ENCODE data around the gene SCLY.

DNA sequence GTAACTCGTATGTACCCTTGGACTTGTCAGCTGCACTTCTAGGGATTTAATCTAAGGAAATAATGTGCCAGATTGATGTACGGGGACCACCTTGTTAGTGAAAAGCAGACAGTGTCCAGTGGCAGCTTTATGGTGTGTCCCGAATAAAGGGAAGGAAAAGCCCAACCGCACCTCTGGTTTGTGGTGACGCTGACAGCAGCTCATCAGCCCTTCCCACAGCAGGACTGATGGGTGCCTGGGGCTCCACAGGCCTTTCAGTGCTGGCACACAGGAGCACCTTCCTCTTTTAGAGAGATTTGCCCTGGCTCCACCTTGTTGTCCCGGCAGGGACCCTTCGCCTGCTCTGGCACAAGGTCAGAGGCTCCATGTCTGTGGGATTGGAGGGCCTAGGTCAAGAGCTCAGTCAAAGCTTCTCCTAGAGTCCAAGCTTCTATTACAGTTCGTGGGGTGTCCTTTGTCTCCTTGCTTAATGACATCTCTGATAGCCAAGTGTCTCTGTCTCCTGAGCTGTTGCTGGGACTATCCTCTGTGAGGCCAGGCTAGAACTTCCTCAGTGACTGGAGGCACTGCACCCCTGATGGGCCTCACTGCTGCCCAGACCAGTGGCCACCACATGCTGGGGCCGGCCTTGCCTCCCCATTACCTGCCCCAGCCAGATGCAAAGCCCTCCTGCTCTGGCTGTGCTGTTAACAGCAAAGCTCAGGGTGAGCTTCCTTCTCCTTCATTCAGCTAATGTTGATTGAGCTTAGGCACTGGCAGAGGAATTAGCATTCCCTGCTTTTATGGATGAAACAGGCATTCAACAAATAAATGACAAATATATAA lies 33.0 kb upstream of the SCLY start:
- TF ChIP-seq, protein P1, sequence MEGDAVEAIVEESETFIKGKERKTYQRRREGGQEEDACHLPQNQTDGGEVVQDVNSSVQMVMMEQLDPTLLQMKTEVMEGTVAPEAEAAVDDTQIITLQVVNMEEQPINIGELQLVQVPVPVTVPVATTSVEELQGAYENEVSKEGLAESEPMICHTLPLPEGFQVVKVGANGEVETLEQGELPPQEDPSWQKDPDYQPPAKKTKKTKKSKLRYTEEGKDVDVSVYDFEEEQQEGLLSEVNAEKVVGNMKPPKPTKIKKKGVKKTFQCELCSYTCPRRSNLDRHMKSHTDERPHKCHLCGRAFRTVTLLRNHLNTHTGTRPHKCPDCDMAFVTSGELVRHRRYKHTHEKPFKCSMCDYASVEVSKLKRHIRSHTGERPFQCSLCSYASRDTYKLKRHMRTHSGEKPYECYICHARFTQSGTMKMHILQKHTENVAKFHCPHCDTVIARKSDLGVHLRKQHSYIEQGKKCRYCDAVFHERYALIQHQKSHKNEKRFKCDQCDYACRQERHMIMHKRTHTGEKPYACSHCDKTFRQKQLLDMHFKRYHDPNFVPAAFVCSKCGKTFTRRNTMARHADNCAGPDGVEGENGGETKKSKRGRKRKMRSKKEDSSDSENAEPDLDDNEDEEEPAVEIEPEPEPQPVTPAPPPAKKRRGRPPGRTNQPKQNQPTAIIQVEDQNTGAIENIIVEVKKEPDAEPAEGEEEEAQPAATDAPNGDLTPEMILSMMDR (conservative IDR thresholded peaks at IDR 0.05; ENCODE audit: low read depth, low read length) = no peak
- TF ChIP-seq EZH2 (IDR thresholded peaks at IDR 0.05; ENCODE audit: borderline replicate concordance, low read depth, low read length, poor library complexity, severe bottlenecking) = no peak
